Transverse colon (tissue), 4 donors: ENCODE results near the gene PRKCD. TPM values are rescaled to one million over a fixed set of nuclear protein-coding genes. Genes with fewer than 3 reads are reported as not detected.
A peak's percentile ranks its signal among the peaks of the same experiment; 100 is the strongest.

Source experiments
- DNase-seq: peaks from one replicate; pipeline ENCODE4 v3.0.0-alpha.2; 2019
- H3K27ac ChIP-seq, 4 donors: fragments of 200-600 bp; sonication (generic); 2 replicates each; pipeline ENCODE4 v1.5.1; 2016 to 2018; ENCODE audit warnings: inconsistent platforms in 4 of 4
- H3K27me3 ChIP-seq: fragments of 200-600 bp; sonication (generic); 2 replicates; pipeline ENCODE4 v1.5.1; 2017; ENCODE audit warnings: inconsistent platforms
- H3K36me3 ChIP-seq, 4 donors: fragments of 200-600 bp; sonication (generic); 2 replicates each; pipeline ENCODE4 v1.5.1; 2017 to 2019; ENCODE audit warnings: inconsistent platforms in 4 of 4
- H3K4me1 ChIP-seq, 4 donors: fragments of 200-600 bp; sonication (generic); 2 replicates each; pipeline ENCODE4 v1.5.1; 2017 to 2020; ENCODE audit warnings: inconsistent platforms in 4 of 4
- H3K4me3 ChIP-seq, 4 donors: fragments of 200-600 bp; sonication (generic); 1 replicate in 1 of 4; 2 replicates in 3 of 4; pipeline versions ENCODE4 v1.5.1 to v1.6.1; 2017 to 2019; ENCODE audit warnings: inconsistent platforms in 4 of 4
- H3K9me3 ChIP-seq, 2 donors: fragments of 200-600 bp; sonication (generic); 2 replicates each; pipeline ENCODE4 v1.5.1; 2017 to 2019; ENCODE audit warnings: inconsistent platforms in 2 of 2
- EP300 ChIP-seq: sonication (generic); formaldehyde crosslinking; IDR thresholded peaks from one replicate; pipeline ENCODE4 v1.6.1; 2017; ENCODE audit warnings: antibody characterized with exemption, low read depth
- POLR2A ChIP-seq: fragments of 450-650 bp; IDR thresholded peaks from one replicate; pipeline ENCODE4 v1.6.1; 2016; ENCODE audit warnings: antibody characterized with exemption, mild to moderate bottlenecking, moderate library complexity
- POLR2AphosphoS5 ChIP-seq, 3 donors: sonication (generic); formaldehyde crosslinking; IDR thresholded peaks; one replicate each; pipeline ENCODE4 v1.6.1; 2016; ENCODE audit warnings: antibody characterized with exemption in 3 of 3
- WGBS, 2 donors: methylation state at CpG; one replicate each; pipeline ENCODE4 v1.1.5; 2018; ENCODE audit warnings: low coverage in 1 of 2; 5-methylcytosine and 5-hydroxymethylcytosine counted together
- in situ Hi-C, 4 donors: fragments of 200-750 bp; cut with MboI; loops; one replicate each; pipeline versions ENCODE4 v1.15.0 to v1.15.1; 2017; ENCODE audit warnings: low sequenced_read_pairs in 3 of 4, low pct_ligation_motif_present in 1 of 4, low pct_unique_long_range_greater_than_20kb in 1 of 4
- intact Hi-C: fragments of 100-400 bp; cut with DNase I; formaldehyde crosslinking; loops from one replicate; pipeline ENCODE4 v1.15.1; 2023; ENCODE audit warnings: low total_unique reads
- total RNA-seq, 4 donors: library from RNA; depleted of rRNA; stranded (reverse); fragments of >200 nt; gene quantifications; one replicate each; pipeline ENCODE4 v1.1.0, GENCODE V29; 2016
- TF ChIP-seq, protein P1 (sequence below), 5 experiments: fragments of 200-600 bp in 3 of 5; fragments of 450-650 bp in 2 of 5; sonication (generic) in 3 of 5; IDR thresholded peaks; 1 replicate in 2 of 5; 2 replicates in 3 of 5; pipeline ENCODE4 v1.5.1; 2016 to 2017; ENCODE audit warnings: antibody characterized with exemption in 5 of 5, inconsistent platforms in 3 of 5, mild to moderate bottlenecking in 2 of 5, moderate library complexity in 1 of 5

PRKCD gene
- total RNA-seq, 4 donors from 2014 or later, result 43.8 to 78.9 (median 55.9) TPM

DNA sequence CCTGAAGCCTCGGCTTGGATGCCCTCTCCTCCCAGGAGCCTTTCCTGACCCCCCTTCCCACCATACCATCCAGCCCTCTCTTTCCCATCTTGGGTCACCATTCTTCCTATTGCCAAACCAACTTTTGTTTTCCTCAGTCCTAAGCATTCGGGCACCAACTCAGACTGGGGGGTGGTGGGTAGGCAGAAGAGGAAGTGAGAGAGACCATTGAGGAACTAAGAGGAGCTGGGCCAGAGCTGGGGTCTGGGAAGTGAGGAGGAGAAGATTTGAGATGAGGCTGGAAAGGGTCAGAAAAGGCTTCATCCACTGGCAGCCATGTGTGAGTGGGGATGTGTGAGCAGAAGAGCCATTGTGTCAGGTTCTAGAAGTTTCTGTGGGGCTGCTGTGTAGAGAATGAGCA, 57.1 kb downstream of the PRKCD start:
- in situ Hi-C loops (no loop called here), intact Hi-C loops (no loop called here)
- H3K9me3 ChIP-seq, result no peaks in the 10 kb centered on the region
- WGBS, 2 donors, result 86 to 100% methylated on average over 2 of the region's 2 CpGs
- H3K4me1 ChIP-seq, result no peaks in the 10 kb centered on the region
- no peak overlapping the region for H3K4me3 ChIP-seq
- H3K27ac ChIP-seq, result no peak overlapping the region
- TF ChIP-seq POLR2A, result no peak
- TF ChIP-seq, protein P1, sequence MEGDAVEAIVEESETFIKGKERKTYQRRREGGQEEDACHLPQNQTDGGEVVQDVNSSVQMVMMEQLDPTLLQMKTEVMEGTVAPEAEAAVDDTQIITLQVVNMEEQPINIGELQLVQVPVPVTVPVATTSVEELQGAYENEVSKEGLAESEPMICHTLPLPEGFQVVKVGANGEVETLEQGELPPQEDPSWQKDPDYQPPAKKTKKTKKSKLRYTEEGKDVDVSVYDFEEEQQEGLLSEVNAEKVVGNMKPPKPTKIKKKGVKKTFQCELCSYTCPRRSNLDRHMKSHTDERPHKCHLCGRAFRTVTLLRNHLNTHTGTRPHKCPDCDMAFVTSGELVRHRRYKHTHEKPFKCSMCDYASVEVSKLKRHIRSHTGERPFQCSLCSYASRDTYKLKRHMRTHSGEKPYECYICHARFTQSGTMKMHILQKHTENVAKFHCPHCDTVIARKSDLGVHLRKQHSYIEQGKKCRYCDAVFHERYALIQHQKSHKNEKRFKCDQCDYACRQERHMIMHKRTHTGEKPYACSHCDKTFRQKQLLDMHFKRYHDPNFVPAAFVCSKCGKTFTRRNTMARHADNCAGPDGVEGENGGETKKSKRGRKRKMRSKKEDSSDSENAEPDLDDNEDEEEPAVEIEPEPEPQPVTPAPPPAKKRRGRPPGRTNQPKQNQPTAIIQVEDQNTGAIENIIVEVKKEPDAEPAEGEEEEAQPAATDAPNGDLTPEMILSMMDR (IDR thresholded peaks at IDR 0.05), result no peak
- no peak for TF ChIP-seq EP300
- TF ChIP-seq POLR2AphosphoS5 (IDR thresholded peaks at IDR 0.05), result no peak
- no peak for DNase-seq
- no peaks in the 10 kb centered on the region for H3K27me3 ChIP-seq
- no peaks in the 10 kb centered on the region for H3K36me3 ChIP-seq

DNA sequence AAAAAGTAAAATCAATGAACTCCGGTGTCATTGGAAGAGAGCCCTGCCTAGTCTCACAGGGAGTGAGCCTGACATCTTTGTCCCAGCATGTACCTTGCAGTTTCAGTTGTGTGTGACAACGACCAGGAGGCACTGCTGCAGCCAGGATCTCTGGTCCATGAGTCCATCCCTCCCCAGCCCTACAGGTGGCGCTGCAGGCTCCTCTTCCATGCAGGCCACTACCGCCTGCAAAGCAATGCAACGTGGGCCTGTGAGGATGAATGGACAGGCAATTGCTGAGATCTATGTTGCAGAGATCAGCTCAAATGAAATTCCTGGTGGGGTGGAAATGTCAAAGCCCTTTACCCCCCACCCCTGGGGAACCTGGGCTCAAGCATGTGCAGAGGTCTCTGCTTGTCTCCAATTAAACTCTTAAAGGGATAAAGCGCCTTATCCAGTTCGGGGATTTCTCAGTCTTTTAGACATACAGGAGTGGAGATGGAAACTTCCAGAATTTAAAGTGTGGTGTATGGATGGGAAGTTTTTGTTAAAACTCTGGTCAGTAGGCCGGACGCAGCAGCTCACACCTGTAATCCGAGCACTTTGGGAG, 59.0 kb downstream of the PRKCD start:
- no peak for TF ChIP-seq POLR2AphosphoS5 (IDR thresholded peaks at IDR 0.05)
- TF ChIP-seq, protein P1 (IDR thresholded peaks at IDR 0.05), result peak; percentile 81 to 92 (median 89)
- Histone ChIP-seq H3K4me1 (no peaks in the 10 kb centered on the region), H3K36me3 (peaks cover 0 to 3% (median under 1%) of the 10 kb centered on the region in 4 donors), H3K9me3 (no peaks in the 10 kb centered on the region), H3K4me3 (no peak overlapping the region), H3K27ac (no peak overlapping the region), H3K27me3 (no peaks in the 10 kb centered on the region)
- 50 to 88% methylated on average over 4 to 10 of the region's 10 CpGs for WGBS, 2 donors
- in situ Hi-C loops, result no loop called here
- DNase-seq, result peak; percentile 88
- intact Hi-C loops, result no loop called here

DNA sequence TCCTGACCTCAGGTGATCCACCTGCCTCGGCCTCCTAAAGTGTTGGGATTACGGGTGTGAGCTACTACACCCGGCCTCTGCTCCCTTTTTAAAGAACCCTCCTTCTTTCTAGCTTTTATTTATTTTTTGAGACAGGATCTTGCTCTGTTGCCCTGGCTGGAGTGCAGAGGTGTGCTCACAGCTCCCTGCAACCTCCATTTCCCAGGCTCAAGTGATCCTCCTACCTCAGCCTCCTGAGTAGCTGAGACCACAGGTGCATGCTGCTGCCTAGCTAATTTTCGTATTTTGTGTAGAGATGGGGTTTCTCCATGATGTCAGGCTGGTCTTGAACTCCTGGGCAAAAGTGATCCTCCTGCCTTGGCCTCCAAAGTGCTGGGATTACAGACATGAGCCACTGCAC, 60.3 kb downstream of the PRKCD start:
- no peak for TF ChIP-seq POLR2AphosphoS5 (IDR thresholded peaks at IDR 0.05)
- TF ChIP-seq EP300, result no peak
- TF ChIP-seq POLR2A, result no peak
- TF ChIP-seq, protein P1 (IDR thresholded peaks at IDR 0.05), result no peak
- Histone ChIP-seq H3K4me1 (no peaks in the 10 kb centered on the region), H3K27ac (no peak overlapping the region), H3K27me3 (no peaks in the 10 kb centered on the region), H3K9me3 (no peaks in the 10 kb centered on the region), H3K4me3 (no peak overlapping the region), H3K36me3 (peaks cover 0 to 16% (median 8%) of the 10 kb centered on the region in 4 donors)
- intact Hi-C loops, result no loop called here
- no peak for DNase-seq
- 87 to 89% methylated on average over 3 to 4 of the region's 4 CpGs for WGBS, 2 donors
- in situ Hi-C loops, result no loop called here

DNA sequence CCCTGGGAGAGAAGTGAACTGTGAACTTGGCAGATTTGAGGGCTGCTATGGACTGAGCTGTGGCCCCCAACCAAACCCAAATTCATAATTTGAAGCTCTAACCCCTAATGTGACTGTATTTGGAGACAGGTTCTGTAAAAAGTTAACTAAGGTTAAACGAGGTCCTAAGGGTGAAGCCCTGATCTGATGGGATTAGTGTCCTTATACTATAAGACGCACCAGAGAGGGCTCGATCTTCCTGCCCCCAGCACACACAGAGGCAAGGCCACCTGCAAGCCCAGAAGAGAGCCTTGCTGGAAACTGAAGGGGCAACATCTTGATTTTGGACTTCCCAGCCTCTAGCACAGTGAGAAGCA, 60.8 kb downstream of the PRKCD start:
- Histone ChIP-seq H3K4me3 (no peak overlapping the region), H3K27me3 (no peaks in the 10 kb centered on the region), H3K27ac (no peak overlapping the region), H3K9me3 (no peaks in the 10 kb centered on the region), H3K4me1 (no peaks in the 10 kb centered on the region), H3K36me3 (peaks cover 0 to 21% (median 12%) of the 10 kb centered on the region in 4 donors)
- in situ Hi-C loops, result no loop called here
- TF ChIP-seq POLR2A, result no peak
- no peak for TF ChIP-seq EP300
- TF ChIP-seq POLR2AphosphoS5 (IDR thresholded peaks at IDR 0.05), result no peak
- TF ChIP-seq, protein P1 (IDR thresholded peaks at IDR 0.05), result no peak
- no peak for DNase-seq
- 73% methylated on average over 3 of the region's 3 CpGs; no CpG with 5 or more reads in 1 of the 2 donors for WGBS, 2 donors
- intact Hi-C loops, result no loop called here
